PC-3 (cell line): Measurements from ENCODE around the gene TRMT2A. TPM values are rescaled to one million over a fixed set of nuclear protein-coding genes. Genes with fewer than 3 reads are reported as not detected.
A peak's percentile ranks its signal among the peaks of the same experiment; 100 is the strongest.

Experiments used
- ATAC-seq: fragments of 200-7000 bp; cut with Tn5 transposase; 2 replicates; pipeline ENCODE4 v1.9.1; 2020; ENCODE audit warnings: mild to moderate bottlenecking, moderate library complexity
- BruUV-seq: library from RNA; stranded (reverse); fragments of 400-500 nt; replicated peaks from 2 replicates; lab custom pipeline; 2021; lab: Mats Ljungman, UMichigan
- CTCF ChIA-PET: fragments of 300-600 bp; sonication (Branson Sonifier 250); formaldehyde crosslinking; loops from one replicate; lab custom pipeline; 2022; ENCODE audit warnings: antibody characterized with exemption; lab: Charles Lee
- POLR2A ChIA-PET: fragments of 300-600 bp; sonication (Branson Sonifier 250); formaldehyde crosslinking; loops from one replicate; lab custom pipeline; 2022; ENCODE audit warnings: antibody characterized with exemption; ENCODE audit not compliant: unreplicated experiment; lab: Charles Lee
- DNase-seq: peaks from one replicate; pipeline ENCODE4 v3.0.0-alpha.2; 2015
- H2AFZ ChIP-seq: fragments of 300-600 bp; sonication (generic); 2 replicates; pipeline ENCODE4 v1.6.0; 2016; ENCODE audit warnings: antibody characterized with exemption, low read length
- H3F3A ChIP-seq: fragments of 300-600 bp; sonication (generic); one replicate; pipeline ENCODE4 v1.6.0; 2017; ENCODE audit warnings: antibody characterized with exemption, low read length, control low read depth, mild to moderate bottlenecking; ENCODE audit not compliant: unreplicated experiment
- H3K27ac ChIP-seq: fragments of 300-600 bp; sonication (generic); 2 replicates; pipeline ENCODE4 v1.5.1; 2016; ENCODE audit warnings: mild to moderate bottlenecking, low read length
- H3K27me3 ChIP-seq: fragments of 300-600 bp; sonication (generic); 2 replicates; pipeline ENCODE4 v1.6.1; 2016; ENCODE audit warnings: low read length, mixed read lengths
- H3K36me3 ChIP-seq: fragments of 300-600 bp; sonication (generic); 2 replicates; pipeline ENCODE4 v1.6.1; 2016; ENCODE audit warnings: low read depth, mixed run types, low read length, mixed read lengths
- H3K4me1 ChIP-seq: fragments of 300-600 bp; sonication (generic); 2 replicates; pipeline ENCODE4 v1.5.1; 2016; ENCODE audit warnings: low read length; ENCODE audit not compliant: insufficient read depth
- H3K4me2 ChIP-seq: fragments of 300-600 bp; sonication (generic); 2 replicates; pipeline ENCODE4 v1.6.0; 2016; ENCODE audit warnings: low read length
- H3K4me3 ChIP-seq: fragments of 300-600 bp; sonication (generic); 2 replicates; pipeline ENCODE4 v1.5.1; 2016; ENCODE audit warnings: mild to moderate bottlenecking, low read length, mixed read lengths
- H3K79me2 ChIP-seq: fragments of 300-600 bp; sonication (generic); 2 replicates; pipeline ENCODE4 v1.6.1; 2017; ENCODE audit warnings: low read length, mixed read lengths
- H3K9ac ChIP-seq: fragments of 300-600 bp; sonication (generic); 2 replicates; pipeline ENCODE4 v1.6.0; 2016; ENCODE audit warnings: mild to moderate bottlenecking, low read length
- H3K9me2 ChIP-seq: fragments of 300-600 bp; sonication (generic); replicated peaks from 2 replicates; pipeline ENCODE4 v1.6.1; 2016; ENCODE audit warnings: mixed run types, low read length, mixed read lengths
- H3K9me3 ChIP-seq: fragments of 300-600 bp; sonication (generic); 2 replicates; pipeline ENCODE4 v1.6.1; 2016; ENCODE audit warnings: low read length, mixed read lengths
- H4K20me1 ChIP-seq: fragments of 300-600 bp; sonication (generic); 2 replicates; pipeline ENCODE4 v1.6.1; 2016; ENCODE audit warnings: low read length, mixed read lengths
- EZH2 ChIP-seq: fragments of 300-600 bp; sonication (generic); IDR thresholded peaks from one replicate; pipeline ENCODE4 v1.6.1; 2017; ENCODE audit warnings: antibody characterized with exemption, mild to moderate bottlenecking, low read length; ENCODE audit not compliant: unreplicated experiment
- EZH2phosphoT487 ChIP-seq: fragments of 300-600 bp; sonication (generic); IDR thresholded peaks from 2 replicates; pipeline ENCODE4 v1.6.1; 2018; ENCODE audit warnings: mild to moderate bottlenecking, antibody characterized with exemption, low read length, borderline replicate concordance
- intact Hi-C: fragments of 100-400 bp; cut with micrococcal nuclease; formaldehyde crosslinking; loops from 2 replicates; pipeline ENCODE4 v1.9.0; 2023
- total RNA-seq: library from RNA; depleted of rRNA; stranded (reverse); fragments of >200 nt; gene quantifications from 2 replicates; pipeline ENCODE4 v1.2.3, GENCODE V29; 2014
- TF ChIP-seq, protein P1 (sequence below): fragments of 300-600 bp; sonication (generic); conservative IDR thresholded peaks from 2 replicates; pipeline ENCODE4 v1.5.1; 2017; ENCODE audit warnings: antibody characterized with exemption, low read depth, mild to moderate bottlenecking, low read length

The TRMT2A gene
- total RNA-seq, 1 experiment from 2014 or later, result 62.1 TPM

DNA sequence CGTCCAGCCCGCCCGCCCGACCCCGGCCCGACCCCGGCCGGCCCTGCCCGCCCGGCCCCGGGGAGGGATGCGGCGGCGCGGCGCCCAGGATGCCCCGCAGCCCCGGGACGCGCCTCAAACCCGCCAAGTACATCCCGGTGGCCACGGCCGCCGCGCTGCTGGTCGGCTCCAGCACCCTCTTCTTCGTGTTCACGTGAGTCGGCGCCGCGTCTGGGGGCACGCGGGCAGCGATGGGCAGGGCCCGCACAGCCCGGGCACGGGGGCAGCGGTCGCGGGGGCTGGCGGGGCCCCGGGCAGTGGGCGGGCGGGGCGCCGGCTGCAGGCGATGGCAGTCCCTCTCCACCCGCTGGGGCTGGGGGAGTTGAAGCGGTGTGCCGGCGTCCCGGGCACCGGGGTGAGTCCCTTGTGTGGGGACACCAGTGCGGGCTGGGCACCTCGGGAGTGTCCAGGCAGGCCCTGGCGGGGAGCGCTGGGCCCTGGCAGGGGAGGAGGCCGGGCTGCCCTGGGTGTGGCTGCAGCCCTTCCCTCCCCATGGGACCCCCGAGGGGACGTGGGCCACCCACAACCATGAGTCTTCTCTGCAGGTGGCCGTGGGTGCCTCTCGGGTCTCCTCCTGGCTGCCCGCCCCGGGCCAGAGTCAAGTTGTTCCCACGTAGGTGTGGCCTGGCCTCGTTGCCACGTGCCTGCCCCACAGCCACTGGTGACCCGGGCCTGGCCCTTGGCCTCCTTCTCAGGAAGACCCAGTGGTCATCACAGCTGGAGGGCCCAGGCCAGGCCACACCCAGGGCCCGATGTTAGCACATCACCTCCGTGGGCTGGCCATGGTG lies 15.0 kb upstream of the TRMT2A start:
- no peak for TF ChIP-seq EZH2
- TF ChIP-seq, protein P1, sequence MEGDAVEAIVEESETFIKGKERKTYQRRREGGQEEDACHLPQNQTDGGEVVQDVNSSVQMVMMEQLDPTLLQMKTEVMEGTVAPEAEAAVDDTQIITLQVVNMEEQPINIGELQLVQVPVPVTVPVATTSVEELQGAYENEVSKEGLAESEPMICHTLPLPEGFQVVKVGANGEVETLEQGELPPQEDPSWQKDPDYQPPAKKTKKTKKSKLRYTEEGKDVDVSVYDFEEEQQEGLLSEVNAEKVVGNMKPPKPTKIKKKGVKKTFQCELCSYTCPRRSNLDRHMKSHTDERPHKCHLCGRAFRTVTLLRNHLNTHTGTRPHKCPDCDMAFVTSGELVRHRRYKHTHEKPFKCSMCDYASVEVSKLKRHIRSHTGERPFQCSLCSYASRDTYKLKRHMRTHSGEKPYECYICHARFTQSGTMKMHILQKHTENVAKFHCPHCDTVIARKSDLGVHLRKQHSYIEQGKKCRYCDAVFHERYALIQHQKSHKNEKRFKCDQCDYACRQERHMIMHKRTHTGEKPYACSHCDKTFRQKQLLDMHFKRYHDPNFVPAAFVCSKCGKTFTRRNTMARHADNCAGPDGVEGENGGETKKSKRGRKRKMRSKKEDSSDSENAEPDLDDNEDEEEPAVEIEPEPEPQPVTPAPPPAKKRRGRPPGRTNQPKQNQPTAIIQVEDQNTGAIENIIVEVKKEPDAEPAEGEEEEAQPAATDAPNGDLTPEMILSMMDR, result no peak
- no peak for TF ChIP-seq EZH2phosphoT487
- Histone ChIP-seq H3K4me1 (peaks cover 7% of the 10 kb centered on the region; the same call in 1 of the 2 replicates), H3K79me2 (peaks cover 51% of the 10 kb centered on the region), H3K9me3 (no peaks in the 10 kb centered on the region), H3K27me3 (no peaks in the 10 kb centered on the region), H3K4me2 (peak overlapping the region; percentile 93), H3K9ac (peak overlapping the region; percentile 72), H3F3A (no peaks in the 10 kb centered on the region), H3K27ac (no peak overlapping the region), H4K20me1 (no peaks in the 10 kb centered on the region), H3K36me3 (no peaks in the 10 kb centered on the region), H3K9me2 (no peaks in the 10 kb centered on the region), H2AFZ (peak overlapping the region; percentile 68; the same call in 1 of the 2 replicates), H3K4me3 (peak overlapping the region; percentile 74)
- no peak for ATAC-seq
- no TSS peak for BruUV-seq
- POLR2A ChIA-PET, result no interaction called here
- intact Hi-C loops, result no loop called here
- CTCF ChIA-PET, result no interaction called here
- no peak for DNase-seq

- peak within 1 kb of the TSS; percentile 79; the same call in 1 of the 2 replicates for H2AFZ ChIP-seq
- H3K4me1 ChIP-seq, result peaks cover 7% of the 10 kb centered on the region; the same call in 1 of the 2 replicates
- TF ChIP-seq EZH2phosphoT487 (no peak), EZH2 (no peak)
- TF ChIP-seq, protein P1, result no peak
- H3K9me3 ChIP-seq, result no peaks in the 10 kb centered on the region
- peaks cover 46% of the 10 kb centered on the region for H3K79me2 ChIP-seq
- H3K36me3 ChIP-seq, result no peaks in the 10 kb centered on the region
- H3K9ac ChIP-seq, result peak within 1 kb of the TSS; percentile 72
- ChIA-PET POLR2A (no interaction called here), CTCF (no interaction called here)
- intact Hi-C loops, result no loop called here
- H3F3A ChIP-seq, result no peaks in the 10 kb centered on the region
- no peaks in the 10 kb centered on the region for H3K9me2 ChIP-seq
- H3K27me3 ChIP-seq, result no peaks in the 10 kb centered on the region
- no peaks in the 10 kb centered on the region for H4K20me1 ChIP-seq
- no peak for DNase-seq
- peak within 1 kb of the TSS; percentile 74 for H3K4me3 ChIP-seq
- peak within 1 kb of the TSS; percentile 93 for H3K4me2 ChIP-seq
- ATAC-seq, result peak; percentile 64
- BruUV-seq, result no TSS peak
- H3K27ac ChIP-seq, result no peak within 1 kb of the TSS
Measured at GRCh38 chr22:20131597-20131858, 14.5 kb upstream of the TRMT2A start, which contains the start of gene ZDHHC8. TSS of gene ZDHHC8 (plus strand) at chr22:20131804. CDS start at chr22:20131948, 144 bp downstream.
